Measurements from ENCODE around the gene RPS19. TPM values are rescaled to one million over a fixed set of nuclear protein-coding genes. Genes with fewer than 3 reads are reported as not detected.

The RPS19 gene
- polyA plus RNA-seq, 2 of the 4 experiments (the other 2 are of a cell fraction), result 3,564 to 7,778 TPM

GRCh38 chr19:41910240-41910991, 50.4 kb downstream of the RPS19 start:
- peak; percentile 63 for FAIRE-seq
- no peak for DNase-seq (ENCODE audit: low read depth in 1 of 2, low spot score in 1 of 2)
- POLR2A ChIA-PET, result no interaction called here
- no peak for TF ChIP-seq CEBPB (IDR thresholded peaks at IDR 0.05)
- no peak for TF ChIP-seq HOXB13 (CRISPR knock-in tag; IDR thresholded peaks at IDR 0.05; ENCODE audit: low read depth)
- no peak for TF ChIP-seq RAD21 (conservative IDR thresholded peaks at IDR 0.05 in 1 of 2, IDR thresholded peaks at IDR 0.05 in 1 of 2)
- no peak for TF ChIP-seq ZC3H11A (IDR thresholded peaks at IDR 0.05)
- no peak for TF ChIP-seq MAX (IDR thresholded peaks at IDR 0.05)
- no peak for TF ChIP-seq HMGXB4 (CRISPR knock-in tag; IDR thresholded peaks at IDR 0.05; ENCODE audit: borderline replicate concordance)
- no peak for TF ChIP-seq RARB (CRISPR knock-in tag; IDR thresholded peaks at IDR 0.05)
- no peak for TF ChIP-seq KDM1A (IDR thresholded peaks at IDR 0.05; ENCODE audit: low read depth)
- TF ChIP-seq TP53 (CRISPR knock-in tag; IDR thresholded peaks at IDR 0.05), result no peak
- TF ChIP-seq MYC (IDR thresholded peaks at IDR 0.05; ENCODE audit: borderline replicate concordance, low read length), result no peak
- TF ChIP-seq CBX8 (IDR thresholded peaks at IDR 0.05), result no peak
- no peak for TF ChIP-seq EHF (CRISPR knock-in tag; IDR thresholded peaks at IDR 0.05)
- TF ChIP-seq RFX5 (IDR thresholded peaks at IDR 0.05), result no peak
- no peak for TF ChIP-seq PBX3 (IDR thresholded peaks at IDR 0.05)
- no peak for TF ChIP-seq RCOR1 (IDR thresholded peaks at IDR 0.05; ENCODE audit: low read depth, low read length)
- no peak for TF ChIP-seq CHD4 (IDR thresholded peaks at IDR 0.05; ENCODE audit: borderline replicate concordance)
- TF ChIP-seq FOSL2 (IDR thresholded peaks at IDR 0.05), result no peak
- no peak for TF ChIP-seq FOSL2 (CRISPR knock-in tag; IDR thresholded peaks at IDR 0.05)
- TF ChIP-seq ZNF302 (CRISPR knock-in tag; IDR thresholded peaks at IDR 0.05), result no peak
- no peak for TF ChIP-seq E2F6 (IDR thresholded peaks at IDR 0.05; ENCODE audit: borderline replicate concordance, low read depth)
- no peak for TF ChIP-seq NR3C1 (IDR thresholded peaks at IDR 0.05)
- H3K4me1 ChIP-seq, result peaks cover 35% of the 10 kb centered on the region
- ATAC-seq, result peak in 1 of 2 experiments; percentile 0; a peak in 2 of 6 replicates
- 77% methylated on average over 12 of the region's 12 CpGs for WGBS (ENCODE audit: missing lambda C conversion rate)
- no peak overlapping the region for H3K4me3 ChIP-seq
- H3K27ac ChIP-seq, result no peak overlapping the region
- H3K9me3 ChIP-seq, result no peaks in the 10 kb centered on the region
- CTCF ChIA-PET, result interaction anchor here (0.7 to 4.8 kb wide), 11 partner anchors 9 to 125 kb away, joined by 3 to 28 read pairs (median 3); partner anchors contain the start of gene RABAC1
- H3K4me2 ChIP-seq, result no peak overlapping the region

GRCh38 chr19:41910992-41911888, 51.2 kb downstream of the RPS19 start:
- Histone ChIP-seq H3K4me2 (no peak overlapping the region), H3K27ac (no peak overlapping the region), H3K4me3 (no peak overlapping the region), H3K9me3 (no peaks in the 10 kb centered on the region), H3K4me1 (peaks cover 29% of the 10 kb centered on the region)
- ATAC-seq (peak in 1 of 2 experiments; percentile 1; a peak in 1 of 6 replicates), DNase-seq (ENCODE audit: low read depth in 1 of 2, low spot score in 1 of 2) (no peak), FAIRE-seq (no peak)
- POLR2A ChIA-PET, result interaction anchor here (1.1 kb wide), 2 partner anchors 9 to 38 kb away, joined by 3 to 4 read pairs; no protein-coding TSS in a partner anchor
- CTCF ChIA-PET, result interaction anchor here (0.5 to 2.6 kb wide), 13 partner anchors 10 to 462 kb away, joined by 3 to 9 read pairs (median 3); no protein-coding TSS in a partner anchor
- WGBS (ENCODE audit: missing lambda C conversion rate), result 73% methylated on average over 13 of the region's 13 CpGs
- TF ChIP-seq ZC3H11A (IDR thresholded peaks at IDR 0.05) (no peak), ZFP36 (IDR thresholded peaks at IDR 0.05; ENCODE audit: borderline replicate concordance, partially characterized antibody) (peak; percentile 81), MAX (IDR thresholded peaks at IDR 0.05) (no peak), ZSCAN20 (CRISPR knock-in tag; IDR thresholded peaks at IDR 0.05) (no peak), POLR2A (IDR thresholded peaks at IDR 0.05; ENCODE audit: low read length) (peak; percentile 18; the same call in 1 of the 2 replicates), RAD21 (conservative IDR thresholded peaks at IDR 0.05 in 1 of 2, IDR thresholded peaks at IDR 0.05 in 1 of 2) (no peak), CHD2 (IDR thresholded peaks at IDR 0.05; ENCODE audit: low read length, partially characterized antibody) (no peak)
